Caco-2 (cell line): ENCODE results near the gene DCLRE1C. TPM values are rescaled to one million over a fixed set of nuclear protein-coding genes. Genes with fewer than 3 reads are reported as not detected.
"Not testable (repeated sequence)": the region's sequence is repeated elsewhere in the genome, so short reads cannot be mapped to it uniquely, and the experiment has no call there.

ENCODE experiments used
- BruUV-seq: library from RNA; stranded (reverse); fragments of 400-500 nt; replicated peaks from 2 replicates; lab custom pipeline; 2021; lab: Mats Ljungman, UMichigan
- CTCF ChIA-PET: fragments of 300-600 bp; sonication (Branson Sonifier 250); formaldehyde crosslinking; loops from one replicate; lab custom pipeline; 2022; ENCODE audit warnings: antibody characterized with exemption; lab: Charles Lee
- POLR2A ChIA-PET: fragments of 300-600 bp; sonication (Branson Sonifier 250); formaldehyde crosslinking; loops from one replicate; lab custom pipeline; 2022; ENCODE audit warnings: antibody characterized with exemption; lab: Charles Lee
- DNase-seq, 2 experiments: peaks; one replicate each; pipeline versions ENCODE4 v3.0.0 to v3.0.0-alpha.2; 2020 to 2022
- H3K27me3 ChIP-seq: replicated peaks from 2 replicates; pipeline ENCODE4 v1.6.0; 2011; ENCODE audit warnings: low read length; ENCODE audit not compliant: control insufficient read depth, insufficient read depth
- H3K36me3 ChIP-seq: 2 replicates; pipeline ENCODE4 v1.5.1; 2011; ENCODE audit warnings: low read length; ENCODE audit not compliant: control insufficient read depth, insufficient read depth
- H3K4me1 ChIP-seq: fragments of 250-450 bp; sonication (Bioruptor Pico); 2 replicates; pipeline ENCODE4 v1.5.1; 2020; ENCODE audit warnings: mild to moderate bottlenecking
- H3K4me3 ChIP-seq: 2 replicates; pipeline ENCODE4 v1.5.1; 2011; ENCODE audit warnings: low read depth, mild to moderate bottlenecking, control low read depth, low read length
- H3K9me3 ChIP-seq: fragments of 250-450 bp; sonication (Bioruptor Pico); 2 replicates; pipeline ENCODE4 v1.5.1; 2020; ENCODE audit warnings: mild to moderate bottlenecking, moderate library complexity
- H3K27ac Mint-ChIP-seq: one replicate; pipeline ENCODE4 v1.8.0; 2022; ENCODE audit warnings: mixed read lengths; ENCODE audit not compliant: unreplicated experiment
- H3K27me3 Mint-ChIP-seq: one replicate; pipeline ENCODE4 v1.8.0; 2022; ENCODE audit warnings: mixed read lengths; ENCODE audit not compliant: insufficient read depth, unreplicated experiment
- H3K36me3 Mint-ChIP-seq: one replicate; pipeline ENCODE4 v1.8.0; 2022; ENCODE audit warnings: mild to moderate bottlenecking, mixed read lengths; ENCODE audit not compliant: insufficient read depth, unreplicated experiment
- H3K4me1 Mint-ChIP-seq: one replicate; pipeline ENCODE4 v1.8.0; 2022; ENCODE audit warnings: low read depth, mixed read lengths; ENCODE audit not compliant: unreplicated experiment
- H3K4me3 Mint-ChIP-seq: one replicate; pipeline ENCODE4 v1.8.0; 2022; ENCODE audit warnings: mild to moderate bottlenecking, moderate library complexity, mixed read lengths; ENCODE audit not compliant: unreplicated experiment
- H3K9me3 Mint-ChIP-seq: one replicate; pipeline ENCODE4 v1.8.0; 2022; ENCODE audit warnings: mixed read lengths; ENCODE audit not compliant: unreplicated experiment
- intact Hi-C: fragments of 100-400 bp; cut with micrococcal nuclease; formaldehyde crosslinking; loops from one replicate; pipeline ENCODE4 v1.10.0; 2022; ENCODE audit not compliant: unreplicated experiment
- total RNA-seq: library from RNA; stranded (reverse); gene quantifications from 2 replicates; pipeline ENCODE4 v1.2.3, GENCODE V29; 2022
- TF ChIP-seq, protein P1 (sequence below), 2 experiments: fragments of 200-600 bp in 1 of 2; IDR thresholded peaks; 1 replicate in 1 of 2; 2 replicates in 1 of 2; pipeline versions ENCODE4 v1.5.1 to v1.8.0; 2011 to 2022; ENCODE audit warnings: antibody characterized with exemption in 1 of 2, control low read depth in 1 of 2, inconsistent platforms in 1 of 2, low read depth in 1 of 2, low read length in 1 of 2, mild to moderate bottlenecking in 1 of 2, moderate library complexity in 1 of 2; ENCODE audit not compliant: insufficient read depth in 1 of 2, severe bottlenecking in 1 of 2, unreplicated experiment in 1 of 2

DCLRE1C gene
- total RNA-seq, 1 experiment from 2014 or later = 23.7 TPM

DNA sequence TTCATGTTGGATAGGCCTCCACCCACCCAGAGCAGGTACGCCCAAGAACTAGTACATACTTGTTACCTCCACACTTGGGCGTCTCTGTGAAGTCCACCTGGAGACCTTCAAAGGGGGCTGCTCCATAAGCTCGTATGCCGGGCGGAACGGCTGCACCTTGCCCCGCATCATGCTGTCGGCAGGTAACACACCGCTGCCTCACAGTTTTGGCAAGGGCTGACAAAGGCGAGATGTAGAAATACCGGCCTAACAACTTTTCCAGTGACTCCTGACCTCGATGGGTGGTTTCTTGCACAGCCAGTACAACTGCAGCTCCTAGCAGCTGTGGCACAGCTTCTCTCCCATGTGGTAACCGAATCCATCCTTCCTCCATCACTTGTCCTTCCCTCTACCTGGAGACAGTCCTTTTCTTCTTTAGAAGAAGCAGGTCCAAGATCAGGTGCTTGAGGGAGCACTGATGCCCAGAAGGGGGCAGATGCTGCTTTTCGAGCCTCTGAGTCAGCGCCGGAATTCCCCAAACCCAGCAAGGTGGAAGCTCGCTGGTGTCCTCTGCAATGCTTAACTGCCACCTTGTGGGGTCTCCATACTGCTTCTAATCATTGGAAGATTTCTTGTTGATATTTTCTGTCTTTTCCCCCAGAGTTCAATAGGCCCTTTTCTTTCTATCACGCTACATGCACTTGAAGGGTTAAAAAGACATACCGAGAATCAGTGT lies 37.3 kb upstream of the DCLRE1C start:
- H3K27me3 Mint-ChIP-seq, H3K4me3 ChIP-seq, H3K9me3 ChIP-seq, H3K36me3 ChIP-seq, BruUV-seq, H3K36me3 Mint-ChIP-seq, POLR2A ChIA-PET, H3K27me3 ChIP-seq: not testable (repeated sequence)
- intact Hi-C loops = loop anchor here (1.0 kb wide), 2 partner anchors 115 to 177 kb away; partner anchors contain the start of gene NMT2
- peak; percentile 63 to 66 for DNase-seq
- H3K4me1 Mint-ChIP-seq = peaks cover 34% of the 10 kb centered on the region
- H3K4me3 Mint-ChIP-seq = peak overlapping the region; percentile 54
- TF ChIP-seq, protein P1, sequence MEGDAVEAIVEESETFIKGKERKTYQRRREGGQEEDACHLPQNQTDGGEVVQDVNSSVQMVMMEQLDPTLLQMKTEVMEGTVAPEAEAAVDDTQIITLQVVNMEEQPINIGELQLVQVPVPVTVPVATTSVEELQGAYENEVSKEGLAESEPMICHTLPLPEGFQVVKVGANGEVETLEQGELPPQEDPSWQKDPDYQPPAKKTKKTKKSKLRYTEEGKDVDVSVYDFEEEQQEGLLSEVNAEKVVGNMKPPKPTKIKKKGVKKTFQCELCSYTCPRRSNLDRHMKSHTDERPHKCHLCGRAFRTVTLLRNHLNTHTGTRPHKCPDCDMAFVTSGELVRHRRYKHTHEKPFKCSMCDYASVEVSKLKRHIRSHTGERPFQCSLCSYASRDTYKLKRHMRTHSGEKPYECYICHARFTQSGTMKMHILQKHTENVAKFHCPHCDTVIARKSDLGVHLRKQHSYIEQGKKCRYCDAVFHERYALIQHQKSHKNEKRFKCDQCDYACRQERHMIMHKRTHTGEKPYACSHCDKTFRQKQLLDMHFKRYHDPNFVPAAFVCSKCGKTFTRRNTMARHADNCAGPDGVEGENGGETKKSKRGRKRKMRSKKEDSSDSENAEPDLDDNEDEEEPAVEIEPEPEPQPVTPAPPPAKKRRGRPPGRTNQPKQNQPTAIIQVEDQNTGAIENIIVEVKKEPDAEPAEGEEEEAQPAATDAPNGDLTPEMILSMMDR (IDR thresholded peaks at IDR 0.05; ENCODE audit: insufficient read depth in 1 of 2, low read depth in 1 of 2, low read length in 1 of 2, severe bottlenecking in 1 of 2, unreplicated experiment in 1 of 2) = peak; percentile 27 to 36
- CTCF ChIA-PET = interaction anchor here (0.6 to 1.2 kb wide), 3 partner anchors 22 to 115 kb away, joined by 3 read pairs; no protein-coding TSS in a partner anchor
- H3K4me1 ChIP-seq = peaks cover 27% of the 10 kb centered on the region
- H3K9me3 Mint-ChIP-seq = peaks cover 13% of the 10 kb centered on the region
- H3K27ac Mint-ChIP-seq = peak overlapping the region; percentile 71

DNA sequence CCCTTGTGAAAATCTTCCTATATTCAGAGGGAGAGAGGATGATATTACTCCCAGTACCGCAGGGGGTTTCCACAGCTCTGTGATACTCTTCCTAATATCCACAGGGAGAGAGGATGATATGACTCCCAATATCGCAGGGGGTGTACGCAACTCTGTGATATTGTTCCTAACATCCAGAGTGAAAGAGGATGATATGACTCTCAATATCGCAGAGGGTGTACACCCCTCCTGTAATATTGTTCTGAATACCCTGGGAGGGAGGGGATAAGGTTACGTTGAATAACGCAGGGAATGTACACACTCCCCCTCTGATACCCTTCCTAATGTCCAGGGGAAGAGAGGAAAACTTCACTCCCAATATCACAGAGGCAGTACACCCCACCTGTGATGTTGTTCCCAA lies 35.7 kb upstream of the DCLRE1C start:
- H3K27me3 ChIP-seq, H3K4me3 ChIP-seq, POLR2A ChIA-PET, H3K9me3 ChIP-seq, CTCF ChIA-PET, H3K9me3 Mint-ChIP-seq, H3K27me3 Mint-ChIP-seq, H3K4me3 Mint-ChIP-seq, DNase-seq, BruUV-seq, H3K36me3 ChIP-seq, H3K27ac Mint-ChIP-seq, intact Hi-C loops, H3K36me3 Mint-ChIP-seq: not testable (repeated sequence)
- peaks cover 27% of the 10 kb centered on the region for H3K4me1 ChIP-seq
- peaks cover 32% of the 10 kb centered on the region for H3K4me1 Mint-ChIP-seq

DNA sequence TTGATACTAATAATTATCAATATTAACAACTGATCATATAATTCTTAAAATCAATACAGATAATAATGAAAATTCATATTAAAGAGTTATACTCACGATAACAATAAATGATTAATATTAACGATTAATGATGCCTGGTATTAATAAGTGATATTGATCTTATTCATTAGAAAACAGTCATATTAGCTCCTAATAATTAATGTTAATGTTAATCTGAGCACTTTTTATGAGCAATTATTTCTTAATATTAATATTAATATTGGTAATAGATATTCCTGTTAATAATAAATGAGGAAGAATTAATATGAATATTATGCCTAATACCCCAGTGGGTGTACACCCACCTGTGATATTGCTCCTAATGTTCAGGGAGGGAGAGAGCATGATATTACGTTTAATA lies 28.8 kb upstream of the DCLRE1C start:
- TF ChIP-seq, protein P1 (IDR thresholded peaks at IDR 0.05; ENCODE audit: insufficient read depth in 1 of 2, low read depth in 1 of 2, low read length in 1 of 2, severe bottlenecking in 1 of 2, unreplicated experiment in 1 of 2) = no peak
- intact Hi-C loops = no loop called here
- Mint-ChIP-seq H3K4me1 (no peaks in the 10 kb centered on the region), H3K4me3 (no peak overlapping the region), H3K27ac (no peak overlapping the region), H3K9me3 (no peaks in the 10 kb centered on the region), H3K36me3 (no peaks in the 10 kb centered on the region), H3K27me3 (no peaks in the 10 kb centered on the region)
- Histone ChIP-seq H3K4me3 (no peak overlapping the region), H3K9me3 (no peaks in the 10 kb centered on the region), H3K36me3 (no peaks in the 10 kb centered on the region), H3K27me3 (no peaks in the 10 kb centered on the region), H3K4me1 (no peaks in the 10 kb centered on the region)
- BruUV-seq = no TSS peak
- no peak for DNase-seq
- ChIA-PET POLR2A (no interaction called here), CTCF (no interaction called here)
